SK-N-SH (cell line): ENCODE results near the gene NRSN1. TPM values are rescaled to one million over a fixed set of nuclear protein-coding genes. Genes with fewer than 3 reads are reported as not detected.

Experiments
- CTCF ChIA-PET: fragments of 300-600, 350-600 bp; formaldehyde crosslinking; extraction: SDS; loops from one replicate; lab custom pipeline; 2021; lab: Yijun Ruan, JAX
- POLR2A ChIA-PET: fragments of 350-600 bp; sonication (Branson Sonifier 250); formaldehyde crosslinking; extraction: SDS; loops from one replicate; lab custom pipeline; 2020; ENCODE audit warnings: antibody characterized with exemption, inconsistent platforms; lab: Yijun Ruan, JAX
- DNase-seq: peaks from one replicate; pipeline ENCODE4 v3.0.0; 2012
- H2AFZ ChIP-seq: fragments of 200-600 bp; sonication (generic); 2 replicates; pipeline ENCODE4 v1.8.1; 2016; ENCODE audit warnings: antibody characterized with exemption, mild to moderate bottlenecking, low read depth
- H3F3A ChIP-seq: fragments of 200-600 bp; sonication (generic); replicated peaks from 2 replicates; pipeline ENCODE3; 2016; ENCODE audit warnings: antibody characterized with exemption, mild to moderate bottlenecking; ENCODE audit not compliant: insufficient read depth
- H3K27ac ChIP-seq, 2 experiments: fragments of 200-500 bp in 1 of 2; fragments of 200-600 bp in 1 of 2; sonication (Bioruptor generic) in 1 of 2; sonication (generic), shearing (Covaris generic) in 1 of 2; 2 replicates each; pipeline versions ENCODE4 v1.5.1 to v1.6.1; 2014 to 2016; ENCODE audit warnings: low read depth in 2 of 2, inconsistent platforms in 1 of 2, low read length in 1 of 2, mild to moderate bottlenecking in 1 of 2, mixed read lengths in 1 of 2
- H3K27me3 ChIP-seq: fragments of 200-600 bp; sonication (generic), shearing (Covaris generic); 2 replicates; pipeline ENCODE4 v1.6.1; 2016; ENCODE audit warnings: mixed run types; ENCODE audit not compliant: insufficient read depth
- H3K36me3 ChIP-seq, 2 experiments: fragments of 200-500 bp in 1 of 2; fragments of 200-600 bp in 1 of 2; sonication (Bioruptor generic) in 1 of 2; sonication (generic) in 1 of 2; replicated peaks in 1 of 2; 2 replicates each; pipeline versions ENCODE3 to v1.5.1; 2014 to 2016; ENCODE audit warnings: low read length in 1 of 2, mild to moderate bottlenecking in 1 of 2; ENCODE audit not compliant: insufficient read depth in 2 of 2, control insufficient read depth in 1 of 2
- H3K4me1 ChIP-seq, 2 experiments: fragments of 200-500 bp in 1 of 2; fragments of 200-600 bp in 1 of 2; sonication (Bioruptor generic) in 1 of 2; sonication (generic), shearing (Covaris generic) in 1 of 2; 2 replicates each; pipeline versions ENCODE4 v1.5.1 to v1.6.1; 2014 to 2016; ENCODE audit warnings: low read depth in 1 of 2, low read length in 1 of 2, mixed run types in 1 of 2; ENCODE audit not compliant: insufficient read depth in 2 of 2, control insufficient read depth in 1 of 2
- H3K4me2 ChIP-seq: fragments of 200-600 bp; sonication (generic), shearing (Covaris generic); 2 replicates; pipeline ENCODE4 v1.6.1; 2017; ENCODE audit warnings: mixed run types
- H3K4me3 ChIP-seq, 2 experiments: fragments of 200-500 bp in 1 of 2; fragments of 200-600 bp in 1 of 2; sonication (Bioruptor generic) in 1 of 2; sonication (generic), shearing (Covaris generic) in 1 of 2; 2 replicates each; pipeline versions ENCODE4 v1.5.1 to v1.8.1; 2014 to 2016; ENCODE audit warnings: low read depth in 2 of 2, inconsistent platforms in 1 of 2, low read length in 1 of 2, mild to moderate bottlenecking in 1 of 2, mixed read lengths in 1 of 2, moderate library complexity in 1 of 2
- H3K79me2 ChIP-seq: fragments of 200-600 bp; sonication (generic); 2 replicates; pipeline ENCODE4 v1.8.1; 2017; ENCODE audit warnings: mild to moderate bottlenecking; ENCODE audit not compliant: insufficient read depth
- H3K9ac ChIP-seq: fragments of 200-600 bp; sonication (generic); 2 replicates; pipeline ENCODE4 v1.6.1; 2017; ENCODE audit warnings: mixed run types
- H3K9me2 ChIP-seq: fragments of 200-600 bp; sonication (generic); 2 replicates; pipeline ENCODE4 v1.6.1; 2017; ENCODE audit warnings: mixed run types
- H3K9me3 ChIP-seq: fragments of 200-600 bp; sonication (generic); 2 replicates; pipeline ENCODE4 v1.6.1; 2017; ENCODE audit warnings: mixed run types, mild to moderate bottlenecking, moderate library complexity
- H4K20me1 ChIP-seq: fragments of 200-600 bp; sonication (generic); 2 replicates; pipeline ENCODE4 v1.6.1; 2017; ENCODE audit warnings: mild to moderate bottlenecking, mixed run types; ENCODE audit not compliant: insufficient read depth
- CHD2 ChIP-seq: fragments of 150-350 bp; IDR thresholded peaks from 2 replicates; pipeline ENCODE4 v1.6.1; 2018; ENCODE audit warnings: low read length; ENCODE audit not compliant: partially characterized antibody
- CTCF ChIP-seq: fragments of 200-600 bp; sonication (generic); IDR thresholded peaks from 2 replicates; pipeline ENCODE4 v1.6.1; 2017; ENCODE audit warnings: antibody characterized with exemption, mild to moderate bottlenecking, moderate library complexity
- ELF1 ChIP-seq: IDR thresholded peaks from 2 replicates; pipeline ENCODE4 v1.4.0; 2012
- EP300 ChIP-seq, 2 experiments: IDR thresholded peaks; 2 replicates each; pipeline versions ENCODE4 v1.4.0 to v1.6.1; 2012; ENCODE audit warnings: borderline replicate concordance in 1 of 2, low read depth in 1 of 2, low read length in 1 of 2
- FOSL2 ChIP-seq: IDR thresholded peaks from 2 replicates; pipeline ENCODE4 v1.4.0; 2012; ENCODE audit warnings: low read depth, mild to moderate bottlenecking, moderate library complexity, borderline replicate concordance
- FOXM1 ChIP-seq: IDR thresholded peaks from 2 replicates; pipeline ENCODE4 v1.4.0; 2012; ENCODE audit warnings: low read depth, mild to moderate bottlenecking
- GABPA ChIP-seq: IDR thresholded peaks from 2 replicates; pipeline ENCODE4 v1.4.0; 2012; ENCODE audit warnings: low read depth, mild to moderate bottlenecking
- MAX ChIP-seq: IDR thresholded peaks from 2 replicates; pipeline ENCODE4 v1.4.0; 2012; ENCODE audit warnings: low read depth
- MXI1 ChIP-seq: IDR thresholded peaks from 2 replicates; pipeline ENCODE4 v1.6.1; 2012; ENCODE audit warnings: mild to moderate bottlenecking, low read depth, low read length, improper control_type of control experiment
- PBX3 ChIP-seq: IDR thresholded peaks from 2 replicates; pipeline ENCODE4; 2012
- POLR2AphosphoS5 ChIP-seq: IDR thresholded peaks from 2 replicates; pipeline ENCODE4 v1.6.1; 2012; ENCODE audit warnings: low read depth, low read length
- REST ChIP-seq: IDR thresholded peaks from 2 replicates; pipeline ENCODE4 v1.6.1; 2012; ENCODE audit warnings: mild to moderate bottlenecking, low read depth, low read length, moderate library complexity
- RXRA ChIP-seq: IDR thresholded peaks from 2 replicates; pipeline ENCODE4 v1.4.0; 2012; ENCODE audit warnings: low read depth, mild to moderate bottlenecking, borderline replicate concordance
- SIN3A ChIP-seq: IDR thresholded peaks from 2 replicates; pipeline ENCODE4 v1.6.1; 2012; ENCODE audit warnings: low read depth, mild to moderate bottlenecking, low read length, moderate library complexity, borderline replicate concordance
- TAF1 ChIP-seq: IDR thresholded peaks from 2 replicates; pipeline ENCODE4 v1.6.1; 2012; ENCODE audit warnings: low read depth, mild to moderate bottlenecking, low read length, moderate library complexity, borderline replicate concordance
- TCF12 ChIP-seq: IDR thresholded peaks from 2 replicates; pipeline ENCODE4 v1.4.0; 2012
- USF2 ChIP-seq: fragments of 150-350 bp; IDR thresholded peaks from 2 replicates; pipeline ENCODE4 v1.6.1; 2017; ENCODE audit warnings: antibody characterized with exemption, low read length, low read depth, borderline replicate concordance
- YY1 ChIP-seq: IDR thresholded peaks from 2 replicates; pipeline ENCODE4 v1.4.0; 2012; ENCODE audit warnings: low read depth, mild to moderate bottlenecking
- ZBTB33 ChIP-seq: IDR thresholded peaks from 2 replicates; pipeline ENCODE4 v1.4.0; 2012; ENCODE audit warnings: low read depth, borderline replicate concordance
- WGBS: methylation state at CpG from one replicate; pipeline ENCODE4 v1.1.6; 2017; ENCODE audit warnings: low lambda C conversion rate; 5-methylcytosine and 5-hydroxymethylcytosine counted together
- polyA plus RNA-seq, 3 experiments: library from polyadenylated mRNA; depleted of rRNA; stranded (reverse); fragments of >200 nt; gene quantifications; 2 replicates each; pipeline ENCODE4 v1.2.3, GENCODE V29; 2012

NRSN1 gene
- polyA plus RNA-seq, 1 of the 3 experiments (the other 2 are of a cell fraction): 0.02 TPM

- Histone ChIP-seq H4K20me1 (no peaks in the 10 kb centered on the region), H3K27me3 (no peaks in the 10 kb centered on the region), H3K4me3 (no peak overlapping the region), H3K9me3 (no peaks in the 10 kb centered on the region), H3K79me2 (no peaks in the 10 kb centered on the region), H3K4me1 (peaks cover 0 to 13% of the 10 kb centered on the region in 2 experiments; a peak in 1 of 4 replicates), H3K36me3 (no peaks in the 10 kb centered on the region), H3K9me2 (no peaks in the 10 kb centered on the region), H3F3A (no peaks in the 10 kb centered on the region), H3K27ac (peak overlapping the region in 1 of 2 experiments; percentile 34; a peak in 1 of 4 replicates), H2AFZ (no peak overlapping the region), H3K4me2 (no peak overlapping the region), H3K9ac (no peak overlapping the region)
- ChIA-PET CTCF (no interaction called here), POLR2A (no interaction called here)
- TF ChIP-seq TAF1 (no peak), POLR2AphosphoS5 (no peak), RXRA (no peak), MXI1 (no peak), ZBTB33 (no peak), CHD2 (no peak), CTCF (no peak), EP300 (IDR thresholded peaks at IDR 0.05; ENCODE audit: borderline replicate concordance in 1 of 2, low read depth in 1 of 2, low read length in 1 of 2) (no peak), FOSL2 (no peak), PBX3 (no peak), USF2 (no peak), YY1 (no peak), REST (no peak), SIN3A (no peak), TCF12 (no peak), FOXM1 (no peak), GABPA (no peak), MAX (no peak), ELF1 (no peak)
- peak; percentile 17 for DNase-seq
- 45% methylated on average over 7 of the region's 7 CpGs for WGBS
Measured at GRCh38 chr6:24122139-24122538, 3.9 kb upstream of the NRSN1 start.
